ENCODE measurements around the gene PDE4B. TPM values are rescaled to one million over a fixed set of nuclear protein-coding genes. Genes with fewer than 3 reads are reported as not detected.

PDE4B gene
- total RNA-seq, 4 donors from 2014 or later = 5.5 to 13.6 (median 9.3) TPM

DNA sequence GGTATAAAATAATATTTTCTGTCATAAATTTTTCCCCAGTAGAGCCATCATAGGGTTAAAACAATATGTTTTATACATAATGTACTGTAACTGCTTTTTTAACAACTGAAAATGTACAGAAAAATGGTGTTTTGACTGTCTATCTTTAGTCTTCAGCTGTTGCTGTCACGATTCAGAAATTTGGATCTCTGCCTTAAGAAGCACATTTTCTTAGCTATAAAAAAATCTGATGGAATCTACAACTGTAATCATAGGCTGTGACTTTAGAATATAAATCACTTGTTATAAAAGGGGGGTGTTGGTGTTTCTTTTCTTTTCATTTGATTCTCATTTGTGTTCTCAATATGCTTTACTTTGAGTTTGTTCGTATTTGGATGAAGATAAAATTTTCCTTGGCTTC is 187.5 kb downstream of the PDE4B start:
- no peak for TF ChIP-seq POLR2A (IDR thresholded peaks at IDR 0.05)
- TF ChIP-seq CTCF (IDR thresholded peaks at IDR 0.05) = no peak
- no peak overlapping the region for H3K4me3 ChIP-seq (ENCODE audit: low read depth, poor library complexity, severe bottlenecking)
- no peak for DNase-seq (ENCODE audit: low spot score in 2 of 2)
- intact Hi-C loops (cut with DNase I; ENCODE audit: low total_unique reads) = no loop called here
- 39 to 51% methylated on average over 2 of the region's 2 CpGs for whole genome bisulfite sequencing, 2 donors

DNA sequence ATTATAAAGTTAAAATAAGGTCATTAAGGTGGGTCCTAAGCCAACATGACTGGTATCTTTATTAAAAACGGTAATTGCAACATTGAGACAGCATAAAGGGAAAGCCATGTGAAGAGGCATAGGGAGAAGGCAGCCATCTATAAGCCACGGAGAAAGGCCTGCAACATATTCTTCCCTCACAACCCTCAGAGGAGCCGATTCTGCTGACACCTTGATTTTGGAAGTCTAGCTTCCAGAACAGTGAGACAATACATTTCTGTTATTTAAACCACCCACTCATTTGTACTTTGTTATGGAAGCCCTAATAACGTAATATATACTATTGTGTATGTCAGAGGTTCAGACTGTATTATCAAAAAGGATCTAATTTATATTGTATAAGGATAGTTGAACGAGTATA is 190.8 kb downstream of the PDE4B start:
- intact Hi-C loops (cut with DNase I; ENCODE audit: low total_unique reads) = no loop called here
- TF ChIP-seq CTCF (IDR thresholded peaks at IDR 0.05) (no peak), POLR2A (IDR thresholded peaks at IDR 0.05) (no peak)
- WGBS, 2 donors = 76 to 80% methylated on average over 5 of the region's 5 CpGs
- no peak for DNase-seq (ENCODE audit: low spot score in 2 of 2)
- H3K4me3 ChIP-seq (ENCODE audit: low read depth, poor library complexity, severe bottlenecking) = no peak overlapping the region

DNA sequence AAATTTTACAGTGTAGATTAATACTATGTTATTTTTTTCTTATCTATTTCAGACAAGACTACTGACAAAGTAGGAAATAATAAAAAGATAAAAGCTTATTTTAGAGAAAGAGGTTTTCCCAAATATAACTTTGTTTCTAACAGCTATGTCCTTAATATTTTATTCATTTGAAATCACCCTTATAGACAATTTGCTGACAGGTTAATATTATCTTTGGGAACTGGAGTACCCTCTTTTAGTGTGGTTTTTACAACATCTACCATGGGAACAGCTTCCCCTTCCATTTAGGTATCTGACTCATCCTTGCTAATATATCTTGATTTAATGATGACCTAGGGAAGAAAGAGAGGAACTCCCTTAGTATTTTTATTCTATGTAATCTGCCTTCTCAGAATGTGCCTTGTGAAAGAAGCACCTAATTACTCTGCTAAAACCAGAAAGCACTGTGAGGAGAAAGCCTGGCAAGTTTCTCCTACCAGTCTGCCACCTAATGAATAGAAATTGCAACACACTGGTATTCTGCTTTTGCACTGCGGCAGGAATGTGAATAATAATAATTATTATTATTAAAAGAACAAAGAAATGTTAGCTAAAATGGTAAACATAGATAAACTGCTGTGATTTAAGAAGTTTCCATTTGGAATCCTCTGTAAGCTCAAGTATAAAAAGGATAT is 192.8 kb downstream of the PDE4B start:
- WGBS, 2 donors = 59 to 60% methylated on average over 1 of the region's 1 CpG
- H3K4me3 ChIP-seq (ENCODE audit: low read depth, poor library complexity, severe bottlenecking) = no peak overlapping the region
- no peak for DNase-seq (ENCODE audit: low spot score in 2 of 2)
- no peak for TF ChIP-seq CTCF (IDR thresholded peaks at IDR 0.05)
- TF ChIP-seq POLR2A (IDR thresholded peaks at IDR 0.05) = no peak
- intact Hi-C loops (cut with DNase I; ENCODE audit: low total_unique reads) = no loop called here

- no peak for DNase-seq (ENCODE audit: low spot score in 2 of 2)
- TF ChIP-seq CTCF (IDR thresholded peaks at IDR 0.05) (no peak), POLR2A (IDR thresholded peaks at IDR 0.05) (no peak)
- 50 to 62% methylated on average over 1 of the region's 1 CpG for WGBS, 2 donors
- H3K4me3 ChIP-seq (ENCODE audit: low read depth, poor library complexity, severe bottlenecking) = no peak overlapping the region
- intact Hi-C loops (cut with DNase I; ENCODE audit: low total_unique reads) = no loop called here
Measured at GRCh38 chr1:65986146-65986545, 193.5 kb downstream of the PDE4B start.

DNA sequence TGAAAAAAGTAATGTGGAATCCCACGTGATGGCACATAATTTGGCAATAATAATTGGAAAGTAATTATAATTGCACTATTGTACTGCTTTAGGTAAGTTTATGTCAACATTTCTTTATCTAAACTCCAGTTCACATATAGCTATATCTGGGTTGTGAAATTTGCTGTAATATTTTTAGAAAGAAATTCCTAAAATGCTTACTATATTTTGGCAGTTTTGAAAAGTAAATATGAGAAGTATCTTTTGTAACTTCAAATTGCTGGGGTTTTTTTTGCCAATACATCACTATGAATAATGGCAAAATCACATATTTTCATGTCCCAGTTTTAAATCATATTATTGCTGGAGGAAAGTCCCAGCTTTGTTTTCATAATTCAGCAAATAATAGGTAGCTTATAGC is 197.5 kb downstream of the PDE4B start:
- intact Hi-C loops (cut with DNase I; ENCODE audit: low total_unique reads) = no loop called here
- no peak for DNase-seq (ENCODE audit: low spot score in 2 of 2)
- WGBS, 2 donors = 11 to 38% methylated on average over 1 of the region's 1 CpG
- TF ChIP-seq POLR2A (IDR thresholded peaks at IDR 0.05) = no peak
- TF ChIP-seq CTCF (IDR thresholded peaks at IDR 0.05) = no peak
- H3K4me3 ChIP-seq (ENCODE audit: low read depth, poor library complexity, severe bottlenecking) = no peak overlapping the region

DNA sequence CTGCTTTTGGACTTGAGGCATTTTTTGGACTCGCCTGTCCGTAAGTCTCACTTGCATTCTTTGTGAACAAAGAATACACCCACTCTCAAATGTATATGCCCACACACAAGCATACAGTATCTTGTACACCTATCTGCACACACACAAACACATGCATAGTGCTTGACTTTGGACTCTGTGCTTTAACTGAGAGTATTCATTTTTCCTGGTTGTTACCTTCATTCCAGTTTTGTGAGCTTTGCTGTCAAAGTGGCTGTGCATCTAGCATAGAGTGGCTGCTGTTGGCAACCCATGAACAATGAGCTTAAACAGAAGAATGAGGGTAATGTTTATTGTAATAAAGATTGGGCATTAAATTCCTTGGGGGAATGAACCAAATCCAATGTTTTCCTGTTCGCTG is 199.0 kb downstream of the PDE4B start:
- no peak overlapping the region for H3K4me3 ChIP-seq (ENCODE audit: low read depth, poor library complexity, severe bottlenecking)
- DNase-seq (ENCODE audit: low spot score in 2 of 2) = no peak
- 84 to 85% methylated on average over 3 of the region's 3 CpGs for WGBS, 2 donors

More for the DNA sequence above, 199.0 kb downstream of the PDE4B start:
- TF ChIP-seq CTCF (IDR thresholded peaks at IDR 0.05) = no peak
- TF ChIP-seq POLR2A (IDR thresholded peaks at IDR 0.05) = no peak
- intact Hi-C loops (cut with DNase I; ENCODE audit: low total_unique reads) = no loop called here

Measured in lower leg skin (tissue), 4 donors.